ENCODE results near the gene CMTM1. TPM values are rescaled to one million over a fixed set of nuclear protein-coding genes. Genes with fewer than 3 reads are reported as not detected.

The CMTM1 gene
- total RNA-seq, 1 experiment from 2014 or later = 9.4 TPM

DNA sequence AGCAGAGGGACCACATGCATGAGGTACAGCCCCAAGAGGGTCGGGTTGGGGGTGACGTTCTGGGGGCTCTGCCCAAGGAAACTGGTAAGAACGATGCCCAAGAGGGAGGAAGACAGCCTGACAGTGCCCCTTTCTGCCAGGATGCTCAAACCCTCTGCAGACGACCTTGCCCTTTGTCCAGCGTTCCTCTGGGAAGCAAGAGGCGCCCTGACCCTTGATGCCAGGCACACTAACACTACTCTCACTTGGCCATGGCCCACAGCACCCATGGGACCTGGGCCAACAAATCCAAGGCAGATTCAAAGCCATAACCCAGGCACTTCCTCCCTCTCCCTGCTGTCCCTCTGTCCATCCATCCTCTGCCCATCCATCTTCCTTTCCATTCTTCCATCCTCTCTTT is 36.8 kb upstream of the CMTM1 start:
- TF ChIP-seq EZH2 (IDR thresholded peaks at IDR 0.05; ENCODE audit: low read depth) = no peak
- TF ChIP-seq, protein P1, sequence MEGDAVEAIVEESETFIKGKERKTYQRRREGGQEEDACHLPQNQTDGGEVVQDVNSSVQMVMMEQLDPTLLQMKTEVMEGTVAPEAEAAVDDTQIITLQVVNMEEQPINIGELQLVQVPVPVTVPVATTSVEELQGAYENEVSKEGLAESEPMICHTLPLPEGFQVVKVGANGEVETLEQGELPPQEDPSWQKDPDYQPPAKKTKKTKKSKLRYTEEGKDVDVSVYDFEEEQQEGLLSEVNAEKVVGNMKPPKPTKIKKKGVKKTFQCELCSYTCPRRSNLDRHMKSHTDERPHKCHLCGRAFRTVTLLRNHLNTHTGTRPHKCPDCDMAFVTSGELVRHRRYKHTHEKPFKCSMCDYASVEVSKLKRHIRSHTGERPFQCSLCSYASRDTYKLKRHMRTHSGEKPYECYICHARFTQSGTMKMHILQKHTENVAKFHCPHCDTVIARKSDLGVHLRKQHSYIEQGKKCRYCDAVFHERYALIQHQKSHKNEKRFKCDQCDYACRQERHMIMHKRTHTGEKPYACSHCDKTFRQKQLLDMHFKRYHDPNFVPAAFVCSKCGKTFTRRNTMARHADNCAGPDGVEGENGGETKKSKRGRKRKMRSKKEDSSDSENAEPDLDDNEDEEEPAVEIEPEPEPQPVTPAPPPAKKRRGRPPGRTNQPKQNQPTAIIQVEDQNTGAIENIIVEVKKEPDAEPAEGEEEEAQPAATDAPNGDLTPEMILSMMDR (conservative IDR thresholded peaks at IDR 0.05) = no peak
- Histone ChIP-seq H3K9me2 (ENCODE audit: insufficient read depth) (no peaks in the 10 kb centered on the region), H3K27me3 (ENCODE audit: insufficient read depth, low read depth) (no peaks in the 10 kb centered on the region), H3K4me1 (replicated peaks; ENCODE audit: insufficient read depth) (no peaks in the 10 kb centered on the region), H3F3A (ENCODE audit: insufficient read depth, low read depth) (no peaks in the 10 kb centered on the region), H3K4me2 (no peak overlapping the region), H2AFZ (no peak overlapping the region), H3K9me3 (ENCODE audit: insufficient read depth, low read depth) (no peaks in the 10 kb centered on the region), H3K4me3 (no peak overlapping the region), H3K27ac (no peak overlapping the region), H4K20me1 (ENCODE audit: insufficient read depth) (no peaks in the 10 kb centered on the region), H3K79me2 (ENCODE audit: low read depth) (no peaks in the 10 kb centered on the region), H3K36me3 (ENCODE audit: low read depth) (0 out of 2 replicates have a peak, but pooled peaks cover 3% of the 10 kb centered on the region)
- no TSS peak for BruUV-seq (replicated peaks)
- no peak for DNase-seq
- intact Hi-C loops (cut with micrococcal nuclease; ENCODE audit: unreplicated experiment) = no loop called here
- ChIA-PET CTCF (no interaction called here), POLR2A (ENCODE audit: unreplicated experiment) (interaction anchor here (0.6 kb wide), 1 partner anchor 244 kb away, joined by 3 read pairs; no protein-coding TSS in a partner anchor)

DNA sequence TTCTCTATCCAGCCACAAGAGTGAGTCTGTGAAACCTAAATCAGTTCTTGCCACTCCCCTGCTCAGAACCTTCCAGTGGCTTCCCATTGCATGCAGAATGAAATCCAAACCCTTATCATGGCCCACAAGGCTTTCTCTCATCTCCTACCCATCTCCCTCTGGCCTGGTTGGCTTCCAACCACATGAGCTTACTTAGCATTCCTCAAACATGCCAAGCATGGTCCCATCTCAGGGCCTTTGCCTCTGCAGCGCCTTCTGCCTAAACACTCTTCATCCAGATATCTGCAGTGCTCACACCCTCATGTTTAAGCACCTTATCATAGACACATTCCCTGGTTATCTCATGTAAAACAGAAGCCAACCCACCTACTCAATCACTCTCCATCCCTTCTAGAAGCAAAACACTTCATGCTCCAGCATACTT is 31.9 kb upstream of the CMTM1 start:
- DNase-seq = no peak
- POLR2A ChIA-PET (ENCODE audit: unreplicated experiment) = no interaction called here
- intact Hi-C loops (cut with micrococcal nuclease; ENCODE audit: unreplicated experiment) = no loop called here
- no peaks in the 10 kb centered on the region for H3K79me2 ChIP-seq (ENCODE audit: low read depth)
- no TSS peak for BruUV-seq (replicated peaks)
- CTCF ChIA-PET = no interaction called here
- no peak overlapping the region for H3K27ac ChIP-seq
- no peak overlapping the region for H3K4me3 ChIP-seq
- H3K36me3 ChIP-seq (ENCODE audit: low read depth) = no peaks in the 10 kb centered on the region
- TF ChIP-seq, protein P1 (conservative IDR thresholded peaks at IDR 0.05) = no peak
- TF ChIP-seq EZH2 (IDR thresholded peaks at IDR 0.05; ENCODE audit: low read depth) = no peak
- no peaks in the 10 kb centered on the region for H3K27me3 ChIP-seq (ENCODE audit: insufficient read depth, low read depth)
- H3K4me1 ChIP-seq (replicated peaks; ENCODE audit: insufficient read depth) = no peaks in the 10 kb centered on the region
- no peak overlapping the region for H2AFZ ChIP-seq
- H3K4me2 ChIP-seq = no peak overlapping the region
- H3F3A ChIP-seq (ENCODE audit: insufficient read depth, low read depth) = no peaks in the 10 kb centered on the region
- no peaks in the 10 kb centered on the region for H3K9me3 ChIP-seq (ENCODE audit: insufficient read depth, low read depth)
- H3K9me2 ChIP-seq (ENCODE audit: insufficient read depth) = no peaks in the 10 kb centered on the region
- no peaks in the 10 kb centered on the region for H4K20me1 ChIP-seq (ENCODE audit: insufficient read depth)

DNA sequence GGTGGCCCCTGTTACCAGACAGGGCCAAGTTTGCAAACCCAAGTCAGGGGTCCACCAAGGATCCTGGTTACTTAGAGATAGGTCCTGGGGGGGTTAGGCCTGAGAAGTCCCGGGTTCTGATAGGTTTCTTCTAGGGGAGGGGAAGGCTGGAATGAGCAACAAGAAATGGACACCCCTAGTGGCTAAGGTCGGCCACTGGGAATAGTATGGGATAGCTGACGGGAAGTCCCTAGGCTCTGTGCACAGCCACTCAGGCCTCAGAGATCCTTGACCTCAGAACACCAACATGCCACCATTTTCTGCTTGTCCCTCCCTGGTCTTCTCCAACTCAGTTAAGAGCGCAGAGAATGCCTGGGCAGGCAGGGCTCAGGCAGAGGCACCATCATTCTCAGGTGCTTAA is 29.7 kb upstream of the CMTM1 start:
- CTCF ChIA-PET = no interaction called here

More for the DNA sequence above, 29.7 kb upstream of the CMTM1 start:
- H3K4me2 ChIP-seq = no peak overlapping the region
- no peak overlapping the region for H3K27ac ChIP-seq
- H3K27me3 ChIP-seq (ENCODE audit: insufficient read depth, low read depth) = no peaks in the 10 kb centered on the region
- no peak overlapping the region for H2AFZ ChIP-seq
- no peaks in the 10 kb centered on the region for H3K9me3 ChIP-seq (ENCODE audit: insufficient read depth, low read depth)
- DNase-seq = no peak
- BruUV-seq (replicated peaks) = no TSS peak
- H3K4me1 ChIP-seq (replicated peaks; ENCODE audit: insufficient read depth) = no peaks in the 10 kb centered on the region
- no peak for TF ChIP-seq EZH2 (IDR thresholded peaks at IDR 0.05; ENCODE audit: low read depth)
- TF ChIP-seq, protein P1 (conservative IDR thresholded peaks at IDR 0.05) = no peak
- no peaks in the 10 kb centered on the region for H4K20me1 ChIP-seq (ENCODE audit: insufficient read depth)
- intact Hi-C loops (cut with micrococcal nuclease; ENCODE audit: unreplicated experiment) = no loop called here
- POLR2A ChIA-PET (ENCODE audit: unreplicated experiment) = no interaction called here
- no peaks in the 10 kb centered on the region for H3F3A ChIP-seq (ENCODE audit: insufficient read depth, low read depth)
- no peaks in the 10 kb centered on the region for H3K79me2 ChIP-seq (ENCODE audit: low read depth)
- no peak overlapping the region for H3K4me3 ChIP-seq
- H3K36me3 ChIP-seq (ENCODE audit: low read depth) = no peaks in the 10 kb centered on the region
- H3K9me2 ChIP-seq (ENCODE audit: insufficient read depth) = no peaks in the 10 kb centered on the region
